ENCODE measurements around the gene TMEM101.

- TF ChIP-seq CTCF (IDR thresholded peaks at IDR 0.05) (no peak), YY1 (IDR thresholded peaks at IDR 0.05; ENCODE audit: low read depth) (no peak), RAD21 (IDR thresholded peaks at IDR 0.05; ENCODE audit: low read length) (no peak), GABPA (IDR thresholded peaks at IDR 0.05; ENCODE audit: low read depth) (no peak), USF1 (IDR thresholded peaks at IDR 0.05; ENCODE audit: borderline replicate concordance, low read depth) (no peak), POLR2AphosphoS5 (IDR thresholded peaks at IDR 0.05; ENCODE audit: low read depth, low read length) (no peak), SIN3A (IDR thresholded peaks at IDR 0.05; ENCODE audit: borderline replicate concordance, low read depth, low read length) (no peak), MAX (IDR thresholded peaks at IDR 0.05; ENCODE audit: low read depth) (no peak)
These were observed 47.4 kb downstream of the TMEM101 start for GRCh38 chr17:43967251-43967875.

Data from SK-N-SH (cell line).